ENCODE measurements around the gene PLXDC2.

PLXDC2 gene

DNA sequence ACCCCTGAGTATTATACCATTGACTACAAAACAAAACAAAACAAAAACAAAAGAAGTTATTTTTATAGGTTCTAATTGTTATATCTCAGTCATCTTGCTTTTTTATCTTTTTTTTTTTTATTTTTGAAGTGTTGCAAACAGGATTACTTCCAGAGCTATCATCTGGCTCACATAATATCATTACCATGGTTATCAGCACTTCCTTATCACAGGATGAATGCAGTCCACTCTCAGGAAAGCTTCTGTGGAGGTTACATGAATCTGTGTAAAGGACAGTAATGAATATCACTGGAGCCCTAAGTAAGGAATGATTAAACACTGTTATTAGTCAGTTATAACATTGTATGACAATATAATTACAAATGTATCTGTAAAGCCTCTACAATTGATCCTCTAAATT is 451.5 kb downstream of the PLXDC2 start:
- no peak for TF ChIP-seq CTCF (IDR thresholded peaks at IDR 0.05; ENCODE audit: insufficient read depth, low read depth, low read length, missing control alignments)
- no peak overlapping the region for H3K4me3 ChIP-seq (ENCODE audit: low read length)
- DNase-seq (ENCODE audit: low read depth): no peak

GRCh38 chr10:20271490-20271889 is 455.3 kb downstream of the PLXDC2 start:
- DNase-seq (ENCODE audit: low read depth): no peak
- no peak for TF ChIP-seq CTCF (IDR thresholded peaks at IDR 0.05; ENCODE audit: insufficient read depth, low read depth, low read length, missing control alignments)
- no peak overlapping the region for H3K4me3 ChIP-seq (ENCODE audit: low read length)

DNA sequence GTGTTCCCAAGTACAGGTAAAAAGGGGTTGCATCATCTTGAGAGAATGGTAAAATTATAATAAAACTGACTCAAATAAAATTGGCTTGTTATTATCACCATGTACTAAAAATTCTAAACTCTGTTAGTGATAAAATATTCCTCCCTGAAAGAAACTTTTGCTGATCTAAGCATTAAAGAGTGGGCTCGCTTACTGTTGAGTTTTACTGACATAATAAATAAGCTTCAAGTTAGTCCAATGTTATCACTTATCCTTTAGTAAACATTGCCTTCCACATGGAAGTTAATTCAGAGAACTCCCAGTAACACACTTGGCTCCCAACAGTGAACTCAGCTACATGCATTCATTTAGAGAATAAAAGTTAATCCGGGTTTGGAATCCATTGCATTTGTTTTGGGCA is 456.4 kb downstream of the PLXDC2 start:
- DNase-seq (ENCODE audit: low read depth): no peak
- TF ChIP-seq CTCF (IDR thresholded peaks at IDR 0.05; ENCODE audit: insufficient read depth, low read depth, low read length, missing control alignments): no peak
- H3K4me3 ChIP-seq (ENCODE audit: low read length): no peak overlapping the region

GRCh38 chr10:20274571-20274970 is 458.3 kb downstream of the PLXDC2 start:
- peak; percentile 5 for DNase-seq (ENCODE audit: low read depth)

GRCh38 chr10:20276127-20276979 is 460.1 kb downstream of the PLXDC2 start:
- H3K4me3 ChIP-seq (ENCODE audit: low read length): no peak overlapping the region
- DNase-seq (ENCODE audit: low read depth): peak; percentile 51
- no peak for TF ChIP-seq CTCF (IDR thresholded peaks at IDR 0.05; ENCODE audit: insufficient read depth, low read depth, low read length, missing control alignments)

More at GRCh38 chr10:20274571-20274970, 458.3 kb downstream of the PLXDC2 start:
- H3K4me3 ChIP-seq (ENCODE audit: low read length): no peak overlapping the region
- no peak for TF ChIP-seq CTCF (IDR thresholded peaks at IDR 0.05; ENCODE audit: insufficient read depth, low read depth, low read length, missing control alignments)

- no peak for DNase-seq (ENCODE audit: low read depth)
- H3K4me3 ChIP-seq (ENCODE audit: low read length): no peak overlapping the region
- no peak for TF ChIP-seq CTCF (IDR thresholded peaks at IDR 0.05; ENCODE audit: insufficient read depth, low read depth, low read length, missing control alignments)
Measured at GRCh38 chr10:20277820-20278219, 461.6 kb downstream of the PLXDC2 start.

DNA sequence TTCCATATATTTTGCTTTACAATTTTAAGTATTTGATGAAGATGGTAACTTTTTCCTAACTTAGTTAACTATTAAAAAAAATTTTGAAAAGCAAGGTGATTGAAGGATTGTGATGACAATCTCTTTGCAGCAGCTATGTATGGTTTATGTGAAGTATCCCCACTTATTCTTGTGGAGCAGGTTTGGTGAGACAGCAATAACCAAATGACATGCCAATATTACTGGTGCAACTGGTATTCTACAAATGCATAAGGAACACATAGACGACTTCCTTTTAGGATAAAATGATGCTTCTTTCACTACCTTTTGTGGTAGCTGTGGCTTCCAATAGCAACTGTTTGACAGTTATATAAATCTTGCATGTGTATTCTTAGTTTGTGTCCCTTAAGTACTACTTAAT is 465.3 kb downstream of the PLXDC2 start:
- no peak for TF ChIP-seq CTCF (IDR thresholded peaks at IDR 0.05; ENCODE audit: insufficient read depth, low read depth, low read length, missing control alignments)

More for the DNA sequence above, 465.3 kb downstream of the PLXDC2 start:
- no peak overlapping the region for H3K4me3 ChIP-seq (ENCODE audit: low read length)
- peak; percentile 36 for DNase-seq (ENCODE audit: low read depth)

All from epithelial cell of esophagus (primary cell).